A673 (cell line): Measurements from ENCODE around the gene THADA.

Experiments
- CTCF ChIP-seq: fragments of 300-800, 200-600 bp; sonication (generic); conservative IDR thresholded peaks from 2 replicates; pipeline ENCODE4 v1.5.1; 2017; ENCODE audit warnings: low read depth, mild to moderate bottlenecking, antibody characterized with exemption, low read length, moderate library complexity, mixed read lengths
- EZH2 ChIP-seq: fragments of 200-600 bp; sonication (generic); IDR thresholded peaks from 2 replicates; pipeline ENCODE4 v1.6.1; 2017; ENCODE audit warnings: borderline replicate concordance, low read depth, mild to moderate bottlenecking, mixed read lengths, antibody characterized with exemption, low read length; ENCODE audit not compliant: poor library complexity, severe bottlenecking

DNA sequence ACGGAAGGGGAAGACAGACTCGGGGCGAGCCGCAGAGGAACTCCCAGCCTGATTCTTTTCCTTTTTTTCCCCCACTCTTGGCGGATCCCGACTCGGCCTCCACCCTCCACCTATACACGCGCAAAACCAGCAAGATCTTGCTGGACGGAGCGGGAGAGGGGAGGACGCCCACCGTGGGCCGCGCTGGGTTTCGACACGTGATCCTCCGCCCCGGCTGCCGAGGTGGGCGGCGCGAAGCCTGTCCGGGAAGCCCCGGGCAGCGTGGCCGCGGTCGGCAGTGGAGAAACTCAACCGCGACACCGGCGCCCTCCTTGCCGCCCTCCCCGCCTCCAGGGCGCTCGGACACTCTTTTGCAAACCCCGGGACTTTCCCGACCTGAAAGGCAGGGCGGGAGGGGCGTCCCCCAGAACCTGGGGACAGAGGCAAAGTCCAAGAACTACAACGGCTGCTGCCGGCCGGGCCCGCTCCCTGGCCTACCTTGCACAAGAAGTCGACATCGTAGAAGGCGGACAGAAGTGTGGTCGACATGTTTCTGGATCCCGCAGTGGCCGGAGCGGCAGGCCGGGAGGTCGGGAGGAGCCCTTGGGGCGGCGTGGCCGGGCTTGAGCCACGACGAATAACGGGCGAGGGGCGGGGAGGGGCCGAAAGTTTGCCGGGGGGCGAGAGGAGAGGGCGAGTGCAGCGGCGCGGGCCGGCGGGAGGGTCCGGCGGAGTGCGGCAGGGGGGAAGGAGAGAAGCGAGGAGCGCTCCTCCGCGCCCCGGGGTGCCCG is 369.9 kb downstream of the THADA start:
- TF ChIP-seq CTCF, result no peak
- no peak for TF ChIP-seq EZH2
